MM.1S (cell line): ENCODE data around the gene USP17L10.
A peak's percentile ranks its signal among the peaks of the same experiment; 100 is the strongest.
"Not testable (repeated sequence)": the region's sequence is repeated elsewhere in the genome, so short reads cannot be mapped to it uniquely, and the experiment has no call there.

Experiments used
- DNase-seq: peaks from one replicate; pipeline ENCODE4 v3.0.0-alpha.2; 2015
- H2AFZ ChIP-seq: fragments of 300-600 bp; sonication (generic); 2 replicates; pipeline ENCODE4 v1.6.0; 2016; ENCODE audit warnings: antibody characterized with exemption, low read length
- H3F3A ChIP-seq: fragments of 300-600 bp; sonication (generic); 2 replicates; pipeline ENCODE4 v1.6.1; 2016; ENCODE audit warnings: mild to moderate bottlenecking, antibody characterized with exemption, low read length, moderate library complexity, mixed read lengths; ENCODE audit not compliant: insufficient read depth
- H3K27ac ChIP-seq: fragments of 300-600 bp; sonication (generic); 2 replicates; pipeline ENCODE4 v1.5.1; 2016; ENCODE audit warnings: mild to moderate bottlenecking, low read length
- H3K27me3 ChIP-seq: fragments of 300-600 bp; sonication (generic); replicated peaks from 2 replicates; pipeline ENCODE4 v1.6.0; 2016; ENCODE audit warnings: low read length; ENCODE audit not compliant: insufficient read depth
- H3K36me3 ChIP-seq: fragments of 300-600 bp; sonication (generic); replicated peaks from 2 replicates; pipeline ENCODE4 v1.6.1; 2016; ENCODE audit warnings: mild to moderate bottlenecking, low read length, mixed read lengths; ENCODE audit not compliant: insufficient read depth
- H3K4me1 ChIP-seq: fragments of 300-600 bp; sonication (generic); 2 replicates; pipeline ENCODE4 v1.6.1; 2016; ENCODE audit warnings: low read length, mixed read lengths
- H3K4me2 ChIP-seq: fragments of 300-600 bp; sonication (generic); 2 replicates; pipeline ENCODE4 v1.6.0; 2016; ENCODE audit warnings: low read depth, low read length
- H3K4me3 ChIP-seq: fragments of 300-600 bp; sonication (generic); 2 replicates; pipeline ENCODE4 v1.5.1; 2016; ENCODE audit warnings: low read length, mixed read lengths
- H3K79me2 ChIP-seq: fragments of 300-600 bp; sonication (generic); 2 replicates; pipeline ENCODE4 v1.6.1; 2016; ENCODE audit warnings: mixed run types, low read length, mixed read lengths
- H3K9ac ChIP-seq: fragments of 300-600 bp; sonication (generic); 2 replicates; pipeline ENCODE4 v1.6.1; 2016; ENCODE audit warnings: low read length, mixed read lengths
- H3K9me2 ChIP-seq: fragments of 300-600 bp; sonication (generic); replicated peaks from 2 replicates; pipeline ENCODE4 v1.6.1; 2016; ENCODE audit warnings: mild to moderate bottlenecking, low read length, mixed read lengths; ENCODE audit not compliant: insufficient read depth
- H3K9me3 ChIP-seq: fragments of 300-600 bp; sonication (generic); replicated peaks from 2 replicates; pipeline ENCODE4 v1.6.1; 2016; ENCODE audit warnings: mild to moderate bottlenecking, low read length, mixed read lengths; ENCODE audit not compliant: insufficient read depth
- H4K20me1 ChIP-seq: fragments of 300-600 bp; sonication (generic); 2 replicates; pipeline ENCODE4 v1.6.1; 2016; ENCODE audit warnings: mild to moderate bottlenecking, low read length, moderate library complexity, mixed read lengths; ENCODE audit not compliant: insufficient read depth

Gene USP17L10

DNA sequence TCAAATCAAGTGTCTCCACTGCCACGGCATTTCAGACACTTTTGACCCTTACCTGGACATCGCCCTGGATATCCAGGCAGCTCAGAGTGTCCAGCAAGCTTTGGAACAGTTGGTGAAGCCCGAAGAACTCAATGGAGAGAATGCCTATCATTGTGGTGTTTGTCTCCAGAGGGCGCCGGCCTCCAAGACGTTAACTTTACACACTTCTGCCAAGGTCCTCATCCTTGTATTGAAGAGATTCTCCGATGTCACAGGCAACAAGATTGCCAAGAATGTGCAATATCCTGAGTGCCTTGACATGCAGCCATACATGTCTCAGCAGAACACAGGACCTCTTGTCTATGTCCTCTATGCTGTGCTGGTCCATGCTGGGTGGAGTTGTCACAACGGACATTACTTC lies 19.8 kb downstream of the USP17L10 start:
- not testable (repeated sequence) for DNase-seq, H3K4me2 ChIP-seq, H3K9me3 ChIP-seq, H4K20me1 ChIP-seq, H3K27me3 ChIP-seq, H3K9me2 ChIP-seq, H3K4me1 ChIP-seq, H2AFZ ChIP-seq, H3K27ac ChIP-seq, H3F3A ChIP-seq, H3K36me3 ChIP-seq, H3K4me3 ChIP-seq, H3K9ac ChIP-seq, H3K79me2 ChIP-seq

DNA sequence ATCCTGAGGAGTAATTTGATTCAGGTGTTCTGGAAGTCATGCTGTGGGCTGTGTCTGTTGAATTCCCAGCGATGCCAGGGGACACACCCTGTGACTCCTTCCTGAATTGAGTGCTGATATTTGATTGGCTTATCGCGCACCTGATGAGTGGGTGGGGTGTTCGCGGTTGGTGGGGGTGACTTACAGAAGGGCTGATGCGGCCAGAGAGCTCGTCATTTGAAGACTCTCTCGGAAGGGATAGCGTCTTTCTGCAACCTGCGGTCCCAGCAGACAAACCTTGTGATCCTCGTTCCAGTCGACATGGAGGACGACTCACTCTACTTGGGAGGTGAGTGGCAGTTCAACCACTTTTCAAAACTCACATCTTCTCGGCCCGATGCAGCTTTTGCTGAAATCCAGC lies 23.6 kb downstream of the USP17L10 start, which contains the start of gene USP17L15:
Gene USP17L15, plus strand, starts transcription at position 301 of the 400 bp plus-strand sequence. Its CDS starts 0 bp downstream, at position 301.
- not testable (repeated sequence) for H3K4me2 ChIP-seq, H3F3A ChIP-seq, H3K27ac ChIP-seq, H3K4me3 ChIP-seq, H3K27me3 ChIP-seq, H2AFZ ChIP-seq, H4K20me1 ChIP-seq, H3K9me2 ChIP-seq, H3K36me3 ChIP-seq, H3K79me2 ChIP-seq, DNase-seq, H3K9ac ChIP-seq, H3K4me1 ChIP-seq, H3K9me3 ChIP-seq

DNA sequence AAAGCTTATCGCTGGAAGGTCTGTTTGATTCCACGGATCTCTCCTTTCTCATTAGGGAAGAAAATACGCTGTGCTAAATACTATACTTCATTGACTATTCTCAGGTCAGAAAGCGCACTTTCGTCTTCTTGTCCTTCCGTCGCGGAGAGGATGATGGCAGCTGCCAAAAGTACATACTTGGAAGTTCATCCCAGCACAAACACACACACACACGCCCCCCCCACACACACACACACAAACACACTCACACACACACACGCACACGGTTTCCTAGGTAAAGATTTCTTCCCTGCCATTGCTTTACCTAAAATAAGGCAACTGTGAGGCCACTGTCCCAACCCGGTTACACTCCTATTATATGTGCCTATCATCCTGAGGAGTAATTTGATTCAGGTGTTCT lies 28.0 kb downstream of the USP17L10 start:
- peak; percentile 0 for DNase-seq

DNA sequence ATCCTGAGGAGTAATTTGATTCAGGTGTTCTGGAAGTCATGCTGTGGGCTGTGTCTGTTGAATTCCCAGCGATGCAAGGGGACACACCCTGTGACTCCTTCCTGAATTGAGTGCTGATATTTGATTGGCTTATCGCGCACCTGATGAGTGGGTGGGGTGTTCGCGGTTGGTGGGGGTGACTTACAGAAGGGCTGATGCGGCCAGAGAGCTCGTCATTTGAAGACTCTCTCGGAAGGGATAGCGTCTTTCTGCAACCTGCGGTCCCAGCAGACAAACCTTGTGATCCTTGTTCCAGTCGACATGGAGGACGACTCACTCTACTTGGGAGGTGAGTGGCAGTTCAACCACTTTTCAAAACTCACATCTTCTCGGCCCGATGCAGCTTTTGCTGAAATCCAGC lies 33.1 kb downstream of the USP17L10 start, which contains the start of gene USP17L17:
Gene USP17L17, plus strand, starts transcription at position 301 of the 400 bp plus-strand sequence. Its CDS starts 0 bp downstream, at position 301.
- H3K4me3 ChIP-seq, H3K4me1 ChIP-seq, H3K27ac ChIP-seq, H3K4me2 ChIP-seq, H3K9me3 ChIP-seq, H3K27me3 ChIP-seq, H3K9me2 ChIP-seq, H4K20me1 ChIP-seq, H3K36me3 ChIP-seq, DNase-seq, H3K79me2 ChIP-seq, H3F3A ChIP-seq, H3K9ac ChIP-seq, H2AFZ ChIP-seq: not testable (repeated sequence)

More for the DNA sequence above, 28.0 kb downstream of the USP17L10 start:
- not testable (repeated sequence) for H3K9me2 ChIP-seq, H3K36me3 ChIP-seq, H2AFZ ChIP-seq, H3K27me3 ChIP-seq, H3K4me2 ChIP-seq, H3K4me1 ChIP-seq, H3K27ac ChIP-seq, H3K79me2 ChIP-seq, H3F3A ChIP-seq, H3K9me3 ChIP-seq, H3K9ac ChIP-seq, H3K4me3 ChIP-seq, H4K20me1 ChIP-seq

DNA sequence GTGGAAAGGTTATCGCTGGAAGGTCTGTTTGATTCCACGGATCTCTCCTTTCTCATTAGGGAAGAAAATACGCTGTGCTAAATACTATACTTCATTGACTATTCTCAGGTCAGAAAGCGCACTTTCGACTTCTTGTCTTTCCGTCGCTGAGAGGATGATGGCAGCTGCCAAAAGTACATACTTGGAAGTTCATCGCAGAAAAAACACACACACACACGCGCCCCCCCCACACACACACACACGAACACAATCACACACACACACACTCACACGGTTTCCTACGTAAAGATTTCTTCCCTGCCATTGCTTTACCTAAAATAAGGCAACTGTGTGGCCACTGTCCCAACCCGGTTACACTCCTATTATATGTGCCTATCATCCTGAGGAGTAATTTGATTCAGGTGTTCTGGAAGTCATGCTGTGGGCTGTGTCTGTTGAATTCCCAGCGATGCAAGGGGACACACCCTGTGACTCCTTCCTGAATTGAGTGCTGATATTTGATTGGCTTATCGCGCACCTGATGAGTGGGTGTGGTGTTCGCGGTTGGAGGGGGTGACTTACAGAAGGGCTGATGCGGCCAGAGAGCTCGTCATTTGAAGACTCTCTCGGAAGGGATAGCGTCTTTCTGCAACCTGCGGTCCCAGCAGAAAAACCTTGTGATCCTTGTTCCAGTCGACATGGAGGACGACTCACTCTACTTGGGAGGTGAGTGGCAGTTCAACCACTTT lies 37.7 kb downstream of the USP17L10 start, which contains the start of gene USP17L18:
Gene USP17L18, plus strand, starts transcription at position 678 of the 728 bp plus-strand sequence. Its CDS starts 0 bp downstream, at position 678.
- peak; percentile 2 for DNase-seq
- H3K4me2 ChIP-seq, H3F3A ChIP-seq, H3K36me3 ChIP-seq, H3K9ac ChIP-seq, H3K79me2 ChIP-seq, H4K20me1 ChIP-seq, H3K9me3 ChIP-seq, H3K27me3 ChIP-seq, H3K9me2 ChIP-seq, H3K4me1 ChIP-seq, H3K27ac ChIP-seq, H3K4me3 ChIP-seq, H2AFZ ChIP-seq: not testable (repeated sequence)

DNA sequence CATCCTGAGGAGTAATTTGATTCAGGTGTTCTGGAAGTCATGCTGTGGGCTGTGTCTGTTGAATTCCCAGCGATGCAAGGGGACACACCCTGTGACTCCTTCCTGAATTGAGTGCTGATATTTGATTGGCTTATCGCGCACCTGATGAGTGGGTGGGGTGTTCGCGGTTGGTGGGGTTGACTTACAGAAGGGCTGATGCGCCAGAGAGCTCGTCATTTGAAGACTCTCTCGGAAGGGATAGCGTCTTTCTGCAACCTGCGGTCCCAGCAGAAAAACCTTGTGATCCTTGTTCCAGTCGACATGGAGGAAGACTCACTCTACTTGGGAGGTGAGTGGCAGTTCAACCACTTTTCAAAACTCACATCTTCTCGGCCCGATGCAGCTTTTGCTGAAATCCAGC lies 42.6 kb downstream of the USP17L10 start, which contains the start of gene USP17L19:
Gene USP17L19, plus strand, starts transcription at position 301 of the 400 bp plus-strand sequence. Its CDS starts 0 bp downstream, at position 301.
- H3K27ac ChIP-seq, H3K9me3 ChIP-seq, H3K9ac ChIP-seq, H3K4me1 ChIP-seq, H2AFZ ChIP-seq, H3K36me3 ChIP-seq, H3K27me3 ChIP-seq, DNase-seq, H3K4me3 ChIP-seq, H3K79me2 ChIP-seq, H3F3A ChIP-seq, H4K20me1 ChIP-seq, H3K9me2 ChIP-seq, H3K4me2 ChIP-seq: not testable (repeated sequence)

DNA sequence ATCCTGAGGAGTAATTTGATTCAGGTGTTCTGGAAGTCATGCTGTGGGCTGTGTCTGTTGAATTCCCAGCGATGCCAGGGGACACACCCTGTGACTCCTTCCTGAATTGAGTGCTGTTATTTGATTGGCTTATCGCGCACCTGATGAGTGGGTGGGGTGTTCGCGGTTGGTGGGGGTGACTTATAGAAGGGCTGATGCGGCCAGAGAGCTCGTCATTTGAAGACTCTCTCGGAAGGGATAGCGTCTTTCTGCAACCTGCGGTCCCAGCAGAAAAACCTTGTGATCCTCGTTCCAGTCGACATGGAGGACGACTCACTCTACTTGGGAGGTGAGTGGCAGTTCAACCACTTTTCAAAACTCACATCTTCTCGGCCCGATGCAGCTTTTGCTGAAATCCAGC lies 47.4 kb downstream of the USP17L10 start, which contains the start of gene USP17L20:
Gene USP17L20, plus strand, starts transcription at position 301 of the 400 bp plus-strand sequence. Its CDS starts 0 bp downstream, at position 301.
- not testable (repeated sequence) for H2AFZ ChIP-seq, H3K27me3 ChIP-seq, H3K4me3 ChIP-seq, H3K9me3 ChIP-seq, H3K9me2 ChIP-seq, H3K27ac ChIP-seq, H4K20me1 ChIP-seq, H3K4me1 ChIP-seq, H3F3A ChIP-seq, H3K79me2 ChIP-seq, H3K36me3 ChIP-seq, DNase-seq, H3K9ac ChIP-seq, H3K4me2 ChIP-seq
